ENCODE results near the gene TMPRSS2.

The TMPRSS2 gene

DNA sequence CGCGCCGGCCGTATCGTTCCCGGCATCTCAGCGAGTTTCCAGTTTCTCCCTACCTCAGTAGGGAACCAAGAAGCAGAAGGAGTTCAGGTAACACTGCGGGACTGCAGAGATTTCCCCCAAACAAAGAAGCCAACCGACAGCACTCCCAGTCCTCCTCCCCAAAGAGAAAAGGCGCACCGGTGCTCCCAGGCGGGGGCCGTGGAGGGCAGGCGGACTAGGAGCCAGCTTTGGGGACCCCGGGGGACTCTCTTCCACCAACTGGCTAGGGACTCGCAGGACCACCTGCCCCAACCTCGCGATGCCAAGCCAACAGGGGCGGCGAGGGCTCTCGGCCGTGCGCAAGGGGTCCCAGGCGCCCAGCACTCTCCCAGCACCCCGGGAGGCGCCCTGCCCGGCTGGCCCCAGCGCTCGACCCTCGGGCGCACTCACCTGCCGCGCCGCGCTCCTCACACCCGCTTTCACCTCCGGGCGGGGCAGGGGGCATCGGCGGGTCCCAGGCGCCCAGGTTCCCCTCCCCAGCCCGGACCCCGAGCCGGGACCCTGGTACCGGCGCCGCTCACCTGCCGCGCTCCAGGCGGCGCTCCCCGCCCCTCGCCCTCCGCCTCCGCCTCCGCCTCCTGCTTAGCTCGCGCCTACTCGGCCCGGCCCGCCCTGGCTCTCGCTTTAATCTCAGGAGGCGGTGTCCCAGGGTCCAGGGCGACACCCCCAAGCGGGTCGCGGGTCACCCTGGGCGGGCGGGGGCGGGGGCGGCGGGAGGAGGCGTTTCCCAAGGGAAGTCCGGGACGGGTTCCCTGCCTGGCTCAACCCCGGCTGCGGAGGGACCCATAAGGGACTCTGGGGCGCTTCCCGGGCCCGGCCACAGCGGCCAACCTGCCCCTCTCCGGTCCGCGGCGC, at the start of gene TMPRSS2:
Gene TMPRSS2, minus strand, starts transcription at position 638 of the 894 bp plus-strand sequence. CDS start 10,025 bp downstream, outside the sequence.
- Histone ChIP-seq H3F3A (ENCODE audit: insufficient read depth, low read length) (no peaks in the 10 kb centered on the region), H3K9me3 (ENCODE audit: low read length) (no peaks in the 10 kb centered on the region), H3K9me2 (ENCODE audit: low read depth, low read length) (no peaks in the 10 kb centered on the region), H3K9ac (ENCODE audit: low read length) (no peak within 1 kb of the TSS), H4K20me1 (ENCODE audit: insufficient read depth, low read length) (no peaks in the 10 kb centered on the region), H3K27ac (ENCODE audit: low read depth, low read length, poor library complexity, severe bottlenecking) (no peak within 1 kb of the TSS), H3K27me3 (ENCODE audit: insufficient read depth, low read length) (no peaks in the 10 kb centered on the region), H3K4me2 (ENCODE audit: low read length) (no peak within 1 kb of the TSS), H3K36me3 (ENCODE audit: insufficient read depth, low read length) (no peaks in the 10 kb centered on the region), H2AFZ (ENCODE audit: low read length) (no peak within 1 kb of the TSS), H3K4me3 (ENCODE audit: low read depth, low read length, poor library complexity, severe bottlenecking) (no peak within 1 kb of the TSS), H3K79me2 (ENCODE audit: insufficient read depth, low read length) (no peaks in the 10 kb centered on the region), H3K4me1 (ENCODE audit: insufficient read depth, low read length, severe bottlenecking) (no peaks in the 10 kb centered on the region)
- TF ChIP-seq, protein P1, sequence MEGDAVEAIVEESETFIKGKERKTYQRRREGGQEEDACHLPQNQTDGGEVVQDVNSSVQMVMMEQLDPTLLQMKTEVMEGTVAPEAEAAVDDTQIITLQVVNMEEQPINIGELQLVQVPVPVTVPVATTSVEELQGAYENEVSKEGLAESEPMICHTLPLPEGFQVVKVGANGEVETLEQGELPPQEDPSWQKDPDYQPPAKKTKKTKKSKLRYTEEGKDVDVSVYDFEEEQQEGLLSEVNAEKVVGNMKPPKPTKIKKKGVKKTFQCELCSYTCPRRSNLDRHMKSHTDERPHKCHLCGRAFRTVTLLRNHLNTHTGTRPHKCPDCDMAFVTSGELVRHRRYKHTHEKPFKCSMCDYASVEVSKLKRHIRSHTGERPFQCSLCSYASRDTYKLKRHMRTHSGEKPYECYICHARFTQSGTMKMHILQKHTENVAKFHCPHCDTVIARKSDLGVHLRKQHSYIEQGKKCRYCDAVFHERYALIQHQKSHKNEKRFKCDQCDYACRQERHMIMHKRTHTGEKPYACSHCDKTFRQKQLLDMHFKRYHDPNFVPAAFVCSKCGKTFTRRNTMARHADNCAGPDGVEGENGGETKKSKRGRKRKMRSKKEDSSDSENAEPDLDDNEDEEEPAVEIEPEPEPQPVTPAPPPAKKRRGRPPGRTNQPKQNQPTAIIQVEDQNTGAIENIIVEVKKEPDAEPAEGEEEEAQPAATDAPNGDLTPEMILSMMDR (IDR thresholded peaks at IDR 0.05; ENCODE audit: low read length) = no peak
- no peak for TF ChIP-seq EZH2 (IDR thresholded peaks at IDR 0.05; ENCODE audit: borderline replicate concordance, low read length)

DNA sequence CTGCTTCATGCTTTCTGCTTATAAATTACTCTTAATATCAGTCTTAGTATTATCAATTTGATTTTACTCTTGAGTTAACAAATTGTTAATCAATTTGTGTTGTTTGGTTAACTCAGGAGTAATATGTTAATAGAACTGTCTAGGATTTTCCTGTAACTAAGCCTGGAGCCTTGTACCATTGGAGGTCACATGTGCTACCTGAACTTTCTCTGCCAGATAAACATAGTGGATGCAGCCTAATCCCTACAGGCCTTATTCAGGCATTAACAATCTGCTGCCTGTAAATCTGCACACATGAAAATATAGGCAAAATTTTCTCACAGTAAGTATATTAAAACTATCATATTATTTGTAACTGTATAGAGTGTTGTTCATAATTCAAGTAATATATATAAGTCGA, 47.1 kb upstream of the TMPRSS2 start:
- no peak overlapping the region for H2AFZ ChIP-seq (ENCODE audit: low read length)
- TF ChIP-seq, protein P1 (IDR thresholded peaks at IDR 0.05; ENCODE audit: low read length) = no peak
- no peak for TF ChIP-seq EZH2 (IDR thresholded peaks at IDR 0.05; ENCODE audit: borderline replicate concordance, low read length)
- peaks cover 14% of the 10 kb centered on the region for H3K27me3 ChIP-seq (ENCODE audit: insufficient read depth, low read length)
- no peak overlapping the region for H3K4me3 ChIP-seq (ENCODE audit: low read depth, low read length, poor library complexity, severe bottlenecking)
- no peaks in the 10 kb centered on the region for H3K9me2 ChIP-seq (ENCODE audit: low read depth, low read length)
- no peak overlapping the region for H3K4me2 ChIP-seq (ENCODE audit: low read length)
- no peaks in the 10 kb centered on the region for H3K79me2 ChIP-seq (ENCODE audit: insufficient read depth, low read length)
- no peaks in the 10 kb centered on the region for H3F3A ChIP-seq (ENCODE audit: insufficient read depth, low read length)
- no peaks in the 10 kb centered on the region for H4K20me1 ChIP-seq (ENCODE audit: insufficient read depth, low read length)
- no peaks in the 10 kb centered on the region for H3K9me3 ChIP-seq (ENCODE audit: low read length)
- no peak overlapping the region for H3K9ac ChIP-seq (ENCODE audit: low read length)
- H3K4me1 ChIP-seq (ENCODE audit: insufficient read depth, low read length, severe bottlenecking) = no peaks in the 10 kb centered on the region
- H3K36me3 ChIP-seq (ENCODE audit: insufficient read depth, low read length) = no peaks in the 10 kb centered on the region
- no peak overlapping the region for H3K27ac ChIP-seq (ENCODE audit: low read depth, low read length, poor library complexity, severe bottlenecking)

DNA sequence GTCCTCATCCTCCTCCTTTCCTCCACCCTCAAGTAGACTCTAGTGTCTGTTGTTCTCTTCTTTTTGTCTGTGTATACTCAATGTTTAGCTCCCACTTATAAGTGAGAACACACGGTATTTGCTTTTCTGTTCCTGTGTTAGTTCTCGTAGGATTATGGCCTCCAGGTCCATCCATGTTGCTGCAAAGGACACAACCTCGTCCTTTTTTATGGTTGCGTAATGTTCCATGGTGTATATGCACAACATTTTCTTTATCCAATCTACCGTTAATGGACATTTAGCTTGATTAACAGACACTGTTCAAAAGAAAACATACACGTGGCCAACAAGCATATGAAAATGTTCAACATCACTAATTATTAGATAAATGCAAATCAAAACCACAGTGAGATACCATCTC, 44.3 kb upstream of the TMPRSS2 start:
- H3K9me3 ChIP-seq (ENCODE audit: low read length) = no peaks in the 10 kb centered on the region
- H3K27me3 ChIP-seq (ENCODE audit: insufficient read depth, low read length) = peaks cover 6% of the 10 kb centered on the region; the same call in 1 of the 2 replicates
- no peaks in the 10 kb centered on the region for H3K4me1 ChIP-seq (ENCODE audit: insufficient read depth, low read length, severe bottlenecking)
- TF ChIP-seq, protein P1 (IDR thresholded peaks at IDR 0.05; ENCODE audit: low read length) = no peak
- TF ChIP-seq EZH2 (IDR thresholded peaks at IDR 0.05; ENCODE audit: borderline replicate concordance, low read length) = no peak
- no peaks in the 10 kb centered on the region for H3K9me2 ChIP-seq (ENCODE audit: low read depth, low read length)
- H3K27ac ChIP-seq (ENCODE audit: low read depth, low read length, poor library complexity, severe bottlenecking) = no peak overlapping the region
- no peaks in the 10 kb centered on the region for H3K36me3 ChIP-seq (ENCODE audit: insufficient read depth, low read length)
- H4K20me1 ChIP-seq (ENCODE audit: insufficient read depth, low read length) = no peaks in the 10 kb centered on the region
- H3K4me3 ChIP-seq (ENCODE audit: low read depth, low read length, poor library complexity, severe bottlenecking) = no peak overlapping the region
- H3K9ac ChIP-seq (ENCODE audit: low read length) = no peak overlapping the region
- no peaks in the 10 kb centered on the region for H3F3A ChIP-seq (ENCODE audit: insufficient read depth, low read length)
- H3K79me2 ChIP-seq (ENCODE audit: insufficient read depth, low read length) = no peaks in the 10 kb centered on the region
- no peak overlapping the region for H3K4me2 ChIP-seq (ENCODE audit: low read length)
- H2AFZ ChIP-seq (ENCODE audit: low read length) = no peak overlapping the region
